Esophagus muscularis mucosa (tissue), 4 donors: ENCODE results near the gene RMDN3. TPM values are rescaled to one million over a fixed set of nuclear protein-coding genes. Genes with fewer than 3 reads are reported as not detected.

Experiments
- small RNA-seq, 3 donors: library from RNA; depleted of rRNA; stranded (forward); fragments of <200 nt; gene quantifications; one replicate each; pipeline ENCODE3, GENCODE V24; 2016
- total RNA-seq, 4 donors: library from RNA; depleted of rRNA; stranded (reverse); fragments of >200 nt; gene quantifications; one replicate each; pipeline versions ENCODE4 v1.1.0 to v1.2.1, GENCODE V29; 2016

RMDN3 gene
- total RNA-seq, 4 donors from 2014 or later = 29.5 to 34.9 (median 31.5) TPM

Small RNA genes within 50 kb of the gene (small RNA-seq; reads per million reads assigned to genes)
- 0 reads per million in 3 donors for gene SUMO2P15

Other genes with a start within 250 kb of the RMDN3 start
- gene CCDC32, start 190.2 kb downstream of the RMDN3 start, total RNA-seq = 10 to 100 TPM; 24.9 to 38.3 (median 36.0) TPM
- 10 to 100 TPM in 3 of 4 donors, 1 to 10 TPM in 1; 8.7 to 13.5 (median 10.6) TPM for gene RPUSD2, start 186.0 kb downstream of the RMDN3 start, total RNA-seq
- gene KNL1, start 161.0 kb downstream of the RMDN3 start, total RNA-seq = under 1 TPM in 3 of 4 donors, not detected in 1; 0.06 to 0.63 (median 0.17) TPM
- gene RAD51, start 60.1 kb downstream of the RMDN3 start, total RNA-seq = under 1 TPM in 3 of 4 donors, not detected in 1; 0.50 to 0.92 (median 0.71) TPM
- 10 to 100 TPM in 3 of 4 donors, 1 to 10 TPM in 1; 6.6 to 13.9 (median 11.8) TPM for gene GCHFR, start 8.8 kb upstream of the RMDN3 start, total RNA-seq
- gene C15orf62, start 14.7 kb upstream of the RMDN3 start, total RNA-seq = 1 to 10 TPM in 1 of 4 donors, under 1 TPM in 2, not detected in 1; under 0.01 to 1.1 (median 0.57) TPM
- gene ZFYVE19, start 51.8 kb upstream of the RMDN3 start, total RNA-seq = 10 to 100 TPM; 14.4 to 36.8 (median 18.8) TPM
- 10 to 100 TPM in 3 of 4 donors, 1 to 10 TPM in 1; 10.0 to 23.8 (median 13.9) TPM for gene DNAJC17, start 52.2 kb upstream of the RMDN3 start, total RNA-seq
- gene PPP1R14D, start 73.5 kb upstream of the RMDN3 start, total RNA-seq = not detected
- 1 to 10 TPM in 3 of 4 donors, under 1 TPM in 1; 0.99 to 2.8 (median 1.8) TPM for gene SPINT1, start 88.8 kb upstream of the RMDN3 start, total RNA-seq
- gene RHOV, start 119.0 kb upstream of the RMDN3 start, total RNA-seq = not detected
- 10 to 100 TPM; 28.7 to 36.6 (median 32.2) TPM for gene VPS18, start 139.2 kb upstream of the RMDN3 start, total RNA-seq
- 10 to 100 TPM in 1 of 4 donors, 1 to 10 TPM in 3; 1.7 to 12.6 (median 7.5) TPM for gene DLL4, start 174.1 kb upstream of the RMDN3 start, total RNA-seq
- 1 to 10 TPM in 3 of 4 donors, under 1 TPM in 1; 0.66 to 3.6 (median 1.3) TPM for gene CHAC1, start 198.2 kb upstream of the RMDN3 start, total RNA-seq